ENCODE results near the gene LYZL2.

- TF ChIP-seq CTCF (conservative IDR thresholded peaks at IDR 0.05; ENCODE audit: low read depth, low read length) = no peak
- no peak for TF ChIP-seq EZH2 (IDR thresholded peaks at IDR 0.05; ENCODE audit: borderline replicate concordance, low read depth, low read length, poor library complexity, severe bottlenecking)
These were observed 49.3 kb downstream of the LYZL2 start for GRCh38 chr10:30580241-30580640.

Measured in A673 (cell line).